Inflammatory macrophage treated with lipopolysaccharide for 4 hours (primary cell): Measurements from ENCODE around the gene CA6.
"Not testable (repeated sequence)": the region's sequence is repeated elsewhere in the genome, so short reads cannot be mapped to it uniquely, and the experiment has no call there.

ENCODE experiments used
- DNase-seq: peaks from one replicate; pipeline ENCODE4 v3.0.0-alpha.2; 2020

The CA6 gene

GRCh38 chr1:8926707-8927694 is 18.7 kb upstream of the CA6 start:
- no peak for DNase-seq

DNA sequence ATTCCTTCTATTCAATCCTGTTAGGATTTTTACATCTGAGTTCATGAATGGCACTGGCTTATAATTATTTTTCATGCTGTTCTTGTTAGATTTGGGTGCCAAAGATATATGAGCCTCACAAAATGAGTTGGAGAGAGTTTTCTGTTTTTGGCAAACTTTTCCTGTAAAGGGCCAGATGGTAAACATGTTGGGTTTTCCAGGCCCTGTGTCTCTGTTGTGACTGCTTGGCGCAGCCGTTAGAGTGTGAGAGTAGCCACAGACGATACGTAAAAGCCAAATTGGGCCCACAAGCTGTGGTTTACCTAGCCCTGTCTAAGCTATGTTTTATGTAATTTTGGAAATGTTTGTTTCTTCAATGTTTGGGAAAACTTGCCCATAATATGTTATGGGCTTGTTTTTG is 15.6 kb upstream of the CA6 start:
- DNase-seq: no peak

DNA sequence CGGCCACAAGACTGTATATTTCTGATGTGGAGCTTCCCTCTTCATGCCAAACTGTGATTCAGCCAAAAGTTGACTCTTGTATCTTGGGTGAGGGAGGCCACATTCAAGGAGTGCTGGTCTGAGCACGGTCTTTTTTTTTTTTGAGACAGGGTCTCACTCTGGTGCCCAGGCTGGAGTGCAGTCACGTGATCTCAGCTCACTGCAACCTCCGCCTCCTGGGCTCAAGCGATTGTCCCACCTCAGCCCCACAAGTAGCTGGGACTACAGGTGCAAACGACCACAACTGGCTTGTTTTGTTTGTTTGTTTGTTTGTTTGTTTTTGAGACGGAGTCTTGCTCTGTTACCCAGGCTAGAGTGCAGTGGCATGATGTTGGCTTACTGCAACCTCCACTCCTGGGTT is 8.6 kb upstream of the CA6 start:
- DNase-seq: not testable (repeated sequence)

GRCh38 chr1:8937701-8938100 is 8.0 kb upstream of the CA6 start:
- DNase-seq: no peak

DNA sequence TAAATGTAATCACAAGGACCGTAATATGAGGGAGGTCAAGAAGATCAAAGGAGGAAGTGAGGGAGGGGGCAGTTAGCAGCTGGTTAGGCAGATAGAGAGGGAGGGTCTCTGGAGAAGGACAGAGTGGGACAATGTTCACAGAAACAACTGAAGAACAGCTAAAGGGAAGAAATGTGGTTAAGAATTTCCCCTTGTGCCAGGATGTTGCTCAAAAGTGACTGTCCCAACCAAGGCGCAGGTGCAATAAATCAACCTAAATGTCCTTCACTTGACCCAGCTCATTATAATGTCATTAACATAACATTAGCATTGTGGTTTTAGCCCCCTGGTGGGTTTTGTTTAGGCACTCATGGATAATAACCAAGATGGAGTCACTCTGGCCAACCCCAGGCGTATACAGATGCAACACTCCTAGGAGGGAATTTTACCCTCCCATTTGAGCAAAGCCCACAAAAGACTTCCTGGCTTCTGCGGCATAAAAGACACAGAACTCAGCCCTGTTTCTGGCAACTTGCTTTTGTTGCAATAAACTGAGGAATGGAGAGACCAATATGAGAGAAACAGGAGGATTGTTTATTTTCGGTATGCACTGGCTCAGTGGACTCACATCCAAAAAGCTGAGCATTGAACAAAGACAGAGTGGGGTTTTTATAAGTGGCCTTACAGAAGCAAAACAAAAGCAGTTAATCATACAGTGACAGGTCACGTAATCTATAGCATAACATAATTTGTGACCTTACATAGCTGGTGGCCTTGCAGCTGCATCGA is 7.3 kb upstream of the CA6 start:
- DNase-seq: no peak

DNA sequence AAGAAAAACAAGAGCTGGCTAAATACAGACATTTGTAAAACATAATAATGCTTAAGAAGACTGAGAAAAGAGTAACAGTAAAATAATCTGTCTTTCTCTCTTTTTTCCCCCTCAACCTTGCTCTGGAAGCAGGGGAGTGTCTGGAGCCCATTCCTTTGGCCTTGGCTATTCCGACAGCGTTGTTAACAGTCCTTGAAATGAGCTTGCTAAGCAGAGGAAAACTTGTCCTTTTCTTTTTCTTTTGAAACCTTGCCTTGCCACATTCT is 6.7 kb upstream of the CA6 start:
- DNase-seq: no peak

DNA sequence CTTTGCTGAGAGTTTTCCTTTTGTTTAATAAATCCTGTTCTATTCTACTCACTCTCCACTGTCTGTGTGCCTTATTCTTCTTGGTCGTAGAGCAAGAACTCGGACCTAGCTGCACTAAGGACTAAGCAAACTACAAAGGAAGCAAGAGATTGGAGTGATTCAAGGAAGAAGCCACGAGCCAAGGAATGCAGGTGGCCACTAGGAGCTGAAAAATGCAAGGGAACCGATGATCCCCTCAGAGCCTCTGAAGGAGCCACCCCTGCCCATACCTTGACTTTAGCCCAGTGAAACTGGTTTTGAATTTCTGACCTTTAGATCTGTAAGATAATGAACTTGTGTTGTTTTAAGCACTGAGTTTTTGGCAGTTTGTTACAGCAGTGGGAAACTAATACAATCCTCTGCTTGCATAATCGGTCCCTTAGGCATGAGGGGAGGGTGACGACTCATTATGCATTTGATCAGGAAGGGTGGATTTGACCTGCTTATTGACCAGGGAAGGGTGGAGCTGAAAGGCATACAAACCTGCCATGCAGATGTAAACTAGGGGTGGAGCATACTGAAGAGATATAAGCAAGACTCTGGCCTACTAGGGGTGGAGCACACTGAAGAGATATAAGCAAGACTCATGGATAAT is 6.2 kb upstream of the CA6 start:
- DNase-seq: peak; percentile 27

DNA sequence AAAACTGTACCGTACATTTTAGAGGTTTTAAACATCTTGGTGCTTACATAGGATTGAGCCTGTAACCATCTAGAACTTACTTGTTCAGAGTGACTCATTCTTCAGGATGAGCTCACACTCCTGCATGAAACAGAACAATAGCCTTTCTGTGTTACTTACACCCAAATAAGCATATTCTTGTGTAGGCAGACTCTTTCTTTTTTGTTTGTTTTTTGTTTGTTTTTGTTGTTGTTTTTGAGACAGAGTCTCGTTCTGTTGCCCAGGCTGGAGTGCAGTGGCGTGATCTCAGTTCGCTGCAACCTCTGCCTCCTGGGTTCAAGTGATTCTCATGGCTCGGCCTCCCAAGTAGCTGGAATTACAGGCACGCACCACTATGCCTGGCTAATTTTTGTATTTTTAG is 3.8 kb upstream of the CA6 start:
- peak; percentile 4 for DNase-seq

DNA sequence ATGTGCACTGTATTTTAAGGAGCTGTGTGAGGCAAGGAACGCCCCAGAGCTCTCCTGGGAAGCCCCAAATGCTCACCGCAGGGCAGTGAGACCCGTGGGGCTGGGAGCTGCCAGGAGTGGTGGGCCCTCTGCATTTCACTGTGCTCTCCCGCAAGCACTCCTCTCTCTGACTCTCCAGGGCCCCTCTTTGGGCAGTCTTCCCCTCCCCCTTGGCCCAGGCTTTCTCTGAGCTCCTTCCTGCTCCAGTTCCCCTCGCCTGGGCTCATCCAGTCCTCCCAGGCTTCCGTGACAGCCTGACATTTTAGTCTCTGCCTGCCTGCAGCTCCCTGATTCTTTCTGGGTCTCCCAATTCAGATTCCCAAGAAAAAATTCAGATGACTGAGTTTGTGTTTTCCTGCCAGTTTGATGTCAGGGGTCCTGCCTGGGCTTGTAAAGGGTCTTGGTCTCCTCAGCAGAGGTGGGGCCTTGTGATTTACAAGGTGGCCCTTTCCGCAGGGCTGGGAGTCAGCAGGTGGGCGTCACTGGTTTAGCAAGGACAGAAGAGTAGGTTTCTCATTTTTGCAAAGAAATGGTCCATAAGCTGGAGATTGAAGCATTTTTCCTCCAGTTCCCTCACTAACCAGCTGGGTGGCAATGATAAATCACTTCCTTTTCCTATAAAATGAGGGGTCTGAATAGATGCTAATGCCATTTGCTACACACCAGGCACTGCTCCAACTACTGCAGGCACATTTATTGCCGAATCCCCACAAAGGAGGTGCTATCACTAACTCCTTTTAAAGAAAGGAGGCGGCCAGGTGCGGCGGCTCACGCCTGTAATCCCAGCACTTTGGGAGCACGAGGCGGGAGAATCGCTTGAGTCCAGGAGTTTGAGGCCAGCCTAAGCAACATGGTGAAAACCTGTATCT is 1.9 kb upstream of the CA6 start:
- DNase-seq: no peak

DNA sequence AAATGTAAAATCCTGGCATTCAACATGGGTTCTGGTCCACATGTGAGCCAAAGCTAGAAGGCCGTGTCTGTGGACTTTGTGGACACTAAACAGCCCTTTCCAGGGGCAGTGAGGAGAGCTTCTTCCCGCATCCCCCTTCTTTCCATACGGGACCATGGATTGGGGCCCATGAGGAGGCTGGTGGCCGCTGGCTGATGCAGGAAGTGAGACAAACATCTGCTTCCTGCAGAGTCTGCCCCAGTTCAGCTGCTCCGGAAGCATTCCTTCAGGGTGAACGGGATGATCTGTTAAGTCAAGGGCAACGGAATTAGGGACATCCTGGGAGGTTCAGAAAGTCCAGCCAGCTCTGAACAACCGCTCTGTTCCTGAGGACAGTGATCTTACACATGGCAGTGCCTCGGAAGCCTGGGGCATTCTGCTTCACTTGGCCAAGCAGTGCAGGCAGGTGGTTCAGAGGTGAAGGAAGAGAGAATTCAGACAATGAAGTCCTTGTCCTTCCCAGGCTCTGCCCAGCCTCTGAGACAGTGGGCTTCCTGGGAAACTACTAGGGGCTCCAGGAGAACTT is 1.5 kb downstream of the CA6 start:
- no peak for DNase-seq

DNA sequence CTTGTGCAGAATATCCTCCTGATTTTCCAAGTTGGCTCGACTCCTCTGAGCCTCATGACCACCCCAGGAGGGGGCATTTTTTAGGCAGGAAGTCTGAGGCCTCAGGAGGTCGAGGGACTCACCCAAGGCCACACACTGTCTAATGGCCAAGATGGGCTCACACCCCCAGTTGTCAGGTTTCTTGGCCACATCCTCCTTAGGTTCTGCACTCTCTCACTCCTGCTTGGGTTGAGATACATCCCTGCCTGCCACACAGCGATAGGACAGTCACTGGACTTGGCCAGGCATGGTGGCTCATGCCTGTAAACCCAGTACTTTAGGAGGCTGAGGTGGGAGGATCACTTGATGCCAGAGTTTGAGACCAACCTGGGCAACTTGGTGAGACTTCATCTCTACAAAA is 4.6 kb downstream of the CA6 start:
- DNase-seq: no peak

DNA sequence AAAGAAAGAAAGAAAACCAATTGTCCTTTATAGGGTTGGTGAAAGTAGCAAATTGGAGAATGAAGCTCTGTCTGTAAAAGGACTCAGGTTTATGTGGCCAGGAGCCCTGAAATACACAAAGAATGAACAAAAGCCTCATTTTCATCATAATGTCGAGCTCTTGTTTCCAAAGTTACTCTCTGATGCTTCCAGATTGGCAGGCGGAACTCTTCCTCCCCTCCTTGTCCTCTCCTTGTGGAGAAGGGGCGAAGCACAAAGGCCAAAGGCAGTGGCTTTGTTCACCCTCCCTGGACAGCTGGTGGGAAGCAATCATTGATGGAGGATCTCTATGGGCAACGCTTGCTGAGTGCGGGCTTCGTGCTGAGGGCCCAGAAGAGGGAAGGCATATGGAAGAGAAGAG is 5.6 kb downstream of the CA6 start:
- DNase-seq: no peak

- no peak for DNase-seq
Measured at GRCh38 chr1:8955406-8955805, 9.7 kb downstream of the CA6 start.

GRCh38 chr1:8956461-8957349 is 11.0 kb downstream of the CA6 start:
- DNase-seq: no peak

DNA sequence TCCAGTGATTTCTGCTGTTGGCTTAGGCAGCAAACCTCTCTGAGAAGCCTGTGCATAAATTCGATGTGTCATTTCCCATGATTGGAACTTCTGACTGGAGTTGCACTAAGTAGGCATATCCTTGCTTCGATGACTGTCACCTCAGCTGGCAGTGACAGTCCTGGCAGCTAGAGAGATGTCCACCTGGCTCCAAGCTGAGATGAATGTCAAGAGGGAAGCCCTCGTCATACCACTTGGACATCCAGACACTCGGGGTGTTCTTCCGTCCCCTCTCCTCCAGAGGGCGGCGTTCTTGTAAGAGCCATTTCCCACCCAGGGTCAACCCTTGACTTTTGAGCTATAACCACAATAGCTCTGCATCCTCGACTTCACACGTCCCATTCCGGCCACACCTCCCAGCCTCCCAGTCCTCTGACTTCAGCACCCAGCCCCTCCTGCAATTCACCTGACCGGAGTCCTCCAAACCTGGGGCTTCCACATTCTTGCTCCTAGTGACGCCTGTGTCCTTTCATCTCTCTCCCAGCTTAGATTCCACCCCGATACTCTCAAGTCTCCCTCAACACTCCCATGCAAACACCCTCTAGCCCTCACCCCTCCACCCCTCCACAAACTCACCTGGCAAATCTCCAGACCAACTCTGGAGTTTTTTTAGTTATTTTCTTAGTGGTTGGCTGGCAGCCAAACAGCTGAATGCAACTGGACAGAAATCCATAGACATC is 17.3 kb downstream of the CA6 start:
- peak; percentile 56 for DNase-seq

DNA sequence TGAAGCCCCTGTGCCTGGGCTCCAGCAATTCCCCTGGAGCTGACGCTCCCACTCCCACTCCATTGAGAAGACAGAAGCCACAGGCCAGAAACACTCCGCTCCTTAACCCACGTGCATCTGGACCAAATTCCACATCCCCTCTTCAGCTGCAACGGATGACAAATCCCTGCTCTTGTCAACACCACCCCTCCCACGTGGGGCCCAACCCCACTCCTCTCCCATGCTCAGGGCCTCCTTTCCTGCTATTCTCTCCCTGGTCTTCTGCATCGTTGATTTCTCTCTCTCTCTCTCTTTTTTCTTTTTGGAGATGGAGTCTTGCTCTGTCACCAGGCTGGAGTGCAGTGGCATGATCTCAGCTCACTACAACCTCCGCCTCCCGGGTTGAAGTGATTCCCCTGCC is 18.3 kb downstream of the CA6 start:
- DNase-seq: no peak

DNA sequence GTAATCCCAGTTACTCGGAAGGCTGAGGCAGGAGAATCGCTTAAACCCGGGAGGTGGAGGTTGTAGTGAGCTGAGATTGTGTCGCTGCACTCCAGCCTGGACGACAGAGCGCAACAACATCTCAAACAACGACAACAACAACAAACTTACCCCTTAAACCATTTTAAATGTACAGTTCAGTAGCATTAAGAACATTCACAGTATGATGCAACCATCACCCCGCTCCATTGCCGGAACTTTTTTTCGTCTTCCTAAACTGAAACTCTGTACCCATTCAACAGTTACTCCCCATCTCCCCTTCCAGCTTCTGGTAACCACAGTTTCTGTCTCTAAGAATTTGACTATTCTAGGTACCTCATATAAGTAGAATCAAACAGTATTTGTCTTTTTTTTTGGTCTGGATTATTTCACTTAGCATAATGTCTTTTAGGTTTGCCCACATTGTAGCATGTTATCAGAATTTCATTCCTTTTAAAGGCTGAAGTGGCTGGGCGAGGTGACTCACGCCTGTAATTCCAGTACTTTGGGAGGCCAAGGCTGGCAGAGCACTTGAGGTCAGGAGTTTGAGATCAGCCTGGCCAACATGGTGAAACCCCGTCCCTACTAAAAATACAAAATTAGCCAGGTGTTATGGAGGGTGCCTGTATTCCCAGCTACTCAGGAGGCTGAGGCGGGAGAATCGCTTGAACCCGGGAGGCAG is 19.6 kb downstream of the CA6 start:
- DNase-seq: no peak

DNA sequence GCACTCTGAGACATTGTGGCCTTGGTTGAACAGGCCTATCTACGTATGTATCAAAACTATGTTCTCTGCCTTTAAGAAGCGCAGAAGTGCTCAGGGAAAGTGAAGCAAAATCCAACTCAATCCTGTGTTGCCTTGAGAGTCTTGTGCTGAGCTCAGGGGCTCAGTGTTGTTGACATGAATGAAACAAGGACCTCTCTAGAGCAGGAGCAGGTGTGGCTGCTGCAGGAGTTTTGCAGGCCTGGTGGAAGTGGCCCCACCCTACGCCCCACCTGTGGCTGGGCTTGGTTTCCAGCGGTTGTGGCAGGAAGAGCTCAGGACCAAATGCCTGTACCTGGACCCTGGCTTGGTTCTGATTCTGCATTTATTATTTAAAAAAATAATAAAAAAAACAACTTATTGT is 20.9 kb downstream of the CA6 start:
- no peak for DNase-seq

DNA sequence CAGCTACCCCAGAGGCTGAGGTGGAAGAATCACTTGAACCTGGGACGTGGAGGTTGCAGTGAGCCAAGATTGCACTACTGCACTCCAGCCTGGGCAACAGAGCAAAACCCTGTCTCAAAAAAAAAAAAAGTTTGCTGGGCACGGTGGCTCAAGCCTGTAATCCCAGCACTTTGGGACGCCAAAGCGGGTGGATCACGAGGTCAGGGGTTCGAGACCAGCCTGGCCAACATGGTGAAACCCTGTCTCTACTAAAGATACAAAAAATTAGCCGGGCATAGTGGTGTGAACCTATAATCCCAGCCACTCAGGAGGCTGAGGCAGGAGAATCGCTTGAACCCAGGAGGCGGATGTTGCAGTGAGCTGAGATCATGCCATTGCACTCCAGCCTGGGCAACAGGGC is 23.2 kb downstream of the CA6 start:
- not testable (repeated sequence) for DNase-seq

- DNase-seq: no peak
Measured at GRCh38 chr1:8969937-8970336, 24.3 kb downstream of the CA6 start.
